Neutrophil (primary cell): ENCODE measurements around the gene CDKN2B-AS1.

ENCODE experiments used
- H3K27ac ChIP-seq: fragments of 200-600 bp; sonication (generic); 2 replicates; pipeline ENCODE4 v1.5.1; 2016; ENCODE audit warnings: mild to moderate bottlenecking, moderate library complexity
- H3K27me3 ChIP-seq: fragments of 200-600 bp; sonication (generic); 2 replicates; pipeline ENCODE4 v1.6.0; 2016; ENCODE audit warnings: mild to moderate bottlenecking
- H3K36me3 ChIP-seq: fragments of 200-600 bp; sonication (generic); 2 replicates; pipeline ENCODE4 v1.5.1; 2017
- H3K4me1 ChIP-seq, 2 experiments: fragments of 200-600 bp in 1 of 2; sonication (generic) in 1 of 2; 1 replicate in 1 of 2; 2 replicates in 1 of 2; pipeline versions ENCODE4 v1.5.1 to v1.6.1; 2013 to 2016; ENCODE audit warnings: low read depth in 1 of 2, low read length in 1 of 2, mild to moderate bottlenecking in 1 of 2, moderate library complexity in 1 of 2; ENCODE audit not compliant: control insufficient read depth in 1 of 2, insufficient read depth in 1 of 2
- H3K4me3 ChIP-seq, 2 experiments: fragments of 200-600 bp in 1 of 2; sonication (generic) in 1 of 2; 1 replicate in 1 of 2; 2 replicates in 1 of 2; pipeline ENCODE4 v1.5.1; 2013 to 2016; ENCODE audit warnings: low read depth in 1 of 2, low read length in 1 of 2, mild to moderate bottlenecking in 1 of 2, moderate library complexity in 1 of 2
- H3K9me3 ChIP-seq: fragments of 200-600 bp; sonication (generic); 2 replicates; pipeline ENCODE4 v1.5.1; 2016
- TF ChIP-seq, protein P1 (sequence below): fragments of 200-600 bp; sonication (generic); IDR thresholded peaks from 2 replicates; pipeline ENCODE4 v1.5.1; 2016; ENCODE audit warnings: antibody characterized with exemption

CDKN2B-AS1 gene

DNA sequence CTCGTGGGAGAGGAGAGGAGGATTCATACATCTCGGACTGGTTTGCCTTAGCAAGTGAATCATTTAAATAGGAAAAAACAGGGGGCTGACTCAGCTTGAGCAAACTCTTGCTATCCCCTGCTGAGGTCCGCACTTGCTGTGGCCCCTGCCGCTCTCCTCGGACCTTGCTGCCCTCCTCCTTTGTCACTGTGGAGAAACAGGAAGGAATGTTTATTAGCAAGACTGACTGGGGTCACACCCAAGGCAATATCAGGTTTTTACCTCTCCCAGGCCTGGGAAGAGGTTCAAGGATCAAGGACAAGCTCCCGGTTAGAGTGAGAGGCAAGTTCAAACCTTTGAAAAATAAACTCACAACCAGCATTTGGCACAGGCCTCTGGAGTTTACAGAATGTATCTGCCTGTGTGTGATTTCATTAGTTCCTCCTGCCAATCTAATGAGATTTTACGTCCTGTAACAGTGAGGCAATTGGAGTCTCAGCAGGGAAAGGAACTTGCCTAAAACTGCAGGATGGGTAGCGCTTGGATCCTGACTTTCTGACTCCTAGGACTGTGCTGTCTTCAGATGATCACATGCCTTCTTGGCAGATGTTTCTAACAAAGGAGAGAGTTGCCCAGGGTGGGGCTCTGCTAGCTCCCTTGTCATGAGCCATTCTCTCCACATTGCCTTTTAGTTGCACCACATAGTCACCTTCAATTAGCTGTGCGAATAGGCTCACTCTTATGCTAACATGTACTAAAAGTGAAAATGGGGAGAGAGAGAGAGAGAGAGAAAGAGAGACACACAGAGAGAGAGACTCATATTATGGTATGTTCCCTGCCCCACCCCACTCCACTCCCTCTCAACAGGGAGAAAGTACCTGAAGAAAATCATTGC is 123.2 kb downstream of the CDKN2B-AS1 start:
- no peaks in the 10 kb centered on the region for H3K36me3 ChIP-seq
- TF ChIP-seq, protein P1, sequence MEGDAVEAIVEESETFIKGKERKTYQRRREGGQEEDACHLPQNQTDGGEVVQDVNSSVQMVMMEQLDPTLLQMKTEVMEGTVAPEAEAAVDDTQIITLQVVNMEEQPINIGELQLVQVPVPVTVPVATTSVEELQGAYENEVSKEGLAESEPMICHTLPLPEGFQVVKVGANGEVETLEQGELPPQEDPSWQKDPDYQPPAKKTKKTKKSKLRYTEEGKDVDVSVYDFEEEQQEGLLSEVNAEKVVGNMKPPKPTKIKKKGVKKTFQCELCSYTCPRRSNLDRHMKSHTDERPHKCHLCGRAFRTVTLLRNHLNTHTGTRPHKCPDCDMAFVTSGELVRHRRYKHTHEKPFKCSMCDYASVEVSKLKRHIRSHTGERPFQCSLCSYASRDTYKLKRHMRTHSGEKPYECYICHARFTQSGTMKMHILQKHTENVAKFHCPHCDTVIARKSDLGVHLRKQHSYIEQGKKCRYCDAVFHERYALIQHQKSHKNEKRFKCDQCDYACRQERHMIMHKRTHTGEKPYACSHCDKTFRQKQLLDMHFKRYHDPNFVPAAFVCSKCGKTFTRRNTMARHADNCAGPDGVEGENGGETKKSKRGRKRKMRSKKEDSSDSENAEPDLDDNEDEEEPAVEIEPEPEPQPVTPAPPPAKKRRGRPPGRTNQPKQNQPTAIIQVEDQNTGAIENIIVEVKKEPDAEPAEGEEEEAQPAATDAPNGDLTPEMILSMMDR: no peak
- no peaks in the 10 kb centered on the region for H3K9me3 ChIP-seq
- no peaks in the 10 kb centered on the region for H3K4me1 ChIP-seq
- no peak overlapping the region for H3K4me3 ChIP-seq
- H3K27ac ChIP-seq: no peak overlapping the region
- H3K27me3 ChIP-seq: peaks cover 40% of the 10 kb centered on the region

DNA sequence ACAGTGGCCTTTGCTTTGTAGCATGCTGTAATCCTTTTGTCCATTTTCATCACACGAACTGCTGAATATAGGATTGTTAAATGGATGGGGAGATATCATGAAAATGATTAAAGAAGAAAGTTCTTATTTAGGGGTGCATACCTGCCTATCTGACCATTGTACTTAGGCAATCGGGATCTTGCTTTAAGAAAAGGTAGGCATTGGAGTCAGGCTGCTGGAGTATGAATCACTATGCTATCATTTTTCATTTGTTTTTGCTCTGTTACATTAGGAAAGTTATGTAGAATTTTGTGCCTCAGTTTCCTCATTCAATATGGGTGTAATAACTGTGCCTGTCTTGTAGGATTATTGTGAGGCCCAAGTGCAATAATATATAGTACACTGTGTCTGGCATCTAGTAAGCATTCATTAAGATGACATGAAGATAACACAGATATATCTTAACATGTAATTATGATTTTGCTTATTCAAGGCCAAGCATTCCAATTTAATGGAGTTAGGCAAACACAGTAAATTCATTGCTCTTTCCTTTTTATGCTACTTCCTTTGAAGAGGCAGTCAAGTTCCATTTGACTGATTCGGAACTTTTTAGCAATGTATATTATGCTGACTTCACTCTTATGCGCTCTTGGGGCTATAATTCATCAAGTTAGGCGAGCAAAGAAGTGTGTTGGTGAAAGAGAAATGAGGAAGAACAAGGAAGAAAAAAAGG is 124.4 kb downstream of the CDKN2B-AS1 start:
- peaks cover 28% of the 10 kb centered on the region for H3K27me3 ChIP-seq
- no peaks in the 10 kb centered on the region for H3K9me3 ChIP-seq
- H3K27ac ChIP-seq: no peak overlapping the region
- TF ChIP-seq, protein P1: no peak
- H3K36me3 ChIP-seq: no peaks in the 10 kb centered on the region
- no peak overlapping the region for H3K4me3 ChIP-seq
- H3K4me1 ChIP-seq: no peaks in the 10 kb centered on the region

DNA sequence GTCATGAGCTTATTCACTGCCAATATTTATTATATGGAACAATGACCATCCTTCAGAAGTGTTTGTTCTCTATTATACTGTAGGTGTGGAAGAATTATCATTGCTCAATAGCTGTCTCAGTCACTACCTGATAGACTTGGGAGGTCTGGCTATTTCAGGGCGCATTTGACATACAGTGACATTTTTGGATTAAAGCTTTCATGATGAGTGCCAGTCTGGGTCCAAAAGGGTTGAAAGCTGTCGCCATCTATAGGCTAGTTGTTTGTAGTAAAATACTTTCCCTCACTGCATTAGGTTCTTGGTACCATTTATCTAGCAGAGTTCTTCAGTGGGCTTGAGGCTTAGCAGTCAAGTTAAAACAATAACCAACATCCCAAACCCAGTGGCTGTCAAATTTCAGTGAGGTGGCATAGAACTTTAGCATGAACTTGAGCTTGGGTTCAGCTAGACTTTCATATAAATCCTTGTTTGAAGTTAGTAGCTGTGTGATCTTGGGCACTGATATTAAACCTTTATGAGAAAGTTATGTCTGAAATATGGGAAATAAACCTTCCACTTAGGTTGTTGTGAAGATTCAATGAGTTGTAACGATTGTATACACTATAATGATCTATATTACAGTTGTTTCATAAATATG is 125.0 kb downstream of the CDKN2B-AS1 start:
- H3K36me3 ChIP-seq: no peaks in the 10 kb centered on the region
- H3K4me1 ChIP-seq: no peaks in the 10 kb centered on the region
- no peak overlapping the region for H3K27ac ChIP-seq
- no peak overlapping the region for H3K4me3 ChIP-seq
- H3K27me3 ChIP-seq: peaks cover 28% of the 10 kb centered on the region
- TF ChIP-seq, protein P1: no peak
- H3K9me3 ChIP-seq: no peaks in the 10 kb centered on the region

DNA sequence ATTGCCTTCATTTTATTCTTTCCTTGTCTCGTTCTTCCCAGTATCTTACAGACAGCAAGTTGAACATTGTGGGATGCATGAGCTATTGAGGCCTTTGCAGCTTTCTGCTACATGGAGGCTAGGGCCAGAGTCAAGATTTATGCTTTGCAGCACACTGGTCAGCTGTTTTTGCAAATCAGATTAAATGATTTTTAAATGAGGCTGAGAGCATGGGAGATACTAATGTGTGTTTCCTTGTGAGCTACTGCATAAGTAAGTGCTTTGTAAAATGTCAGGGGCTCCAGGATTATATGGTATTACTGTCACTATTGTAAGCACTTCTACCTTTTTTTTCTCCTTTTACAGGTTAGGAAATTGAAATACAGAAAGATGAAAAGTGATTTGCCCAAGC is 125.6 kb downstream of the CDKN2B-AS1 start:
- Histone ChIP-seq H3K27me3 (peaks cover 28% of the 10 kb centered on the region), H3K36me3 (no peaks in the 10 kb centered on the region), H3K9me3 (no peaks in the 10 kb centered on the region), H3K27ac (no peak overlapping the region), H3K4me3 (no peak overlapping the region), H3K4me1 (no peaks in the 10 kb centered on the region)
- TF ChIP-seq, protein P1: no peak

DNA sequence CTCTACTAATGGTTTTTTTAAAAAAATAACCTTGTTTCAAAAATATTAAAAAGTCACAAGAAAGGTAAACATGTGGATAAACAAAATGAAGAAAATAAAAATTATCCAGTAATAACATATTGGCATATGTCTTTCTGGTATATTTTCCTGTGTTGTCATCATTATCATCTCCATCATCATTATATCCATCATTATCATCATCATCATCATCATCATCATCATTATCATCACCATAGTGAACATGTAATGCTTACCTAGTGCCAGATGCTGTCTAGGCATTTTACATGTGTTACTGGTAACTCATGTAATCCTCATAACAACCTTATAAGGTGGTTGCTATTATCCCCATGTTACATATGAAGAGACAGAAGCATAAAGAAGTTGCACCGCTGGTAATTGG is 126.0 kb downstream of the CDKN2B-AS1 start:
- Histone ChIP-seq H3K27ac (no peak overlapping the region), H3K4me3 (no peak overlapping the region), H3K9me3 (no peaks in the 10 kb centered on the region), H3K4me1 (no peaks in the 10 kb centered on the region), H3K27me3 (peaks cover 28% of the 10 kb centered on the region), H3K36me3 (no peaks in the 10 kb centered on the region)
- TF ChIP-seq, protein P1: no peak
